Duodenal mucosa (tissue), 2 donors: ENCODE measurements around the gene BDH1.
"Not testable (repeated sequence)": the region's sequence is repeated elsewhere in the genome, so short reads cannot be mapped to it uniquely, and the experiment has no call there.

Experiments
- H3K27ac ChIP-seq: one replicate; pipeline ENCODE4 v1.7.0; 2013; ENCODE audit warnings: low read depth, low read length
- H3K27me3 ChIP-seq, 2 donors: one replicate each; pipeline ENCODE4 v1.7.0; 2013; ENCODE audit warnings: low read length in 2 of 2, control low read depth in 1 of 2; ENCODE audit not compliant: insufficient read depth in 2 of 2, control insufficient read depth in 1 of 2
- H3K36me3 ChIP-seq, 2 donors: one replicate each; pipeline ENCODE4 v1.7.0; 2013; ENCODE audit warnings: low read length in 2 of 2, control low read depth in 1 of 2; ENCODE audit not compliant: insufficient read depth in 2 of 2, control insufficient read depth in 1 of 2
- H3K4me1 ChIP-seq, 2 donors: one replicate each; pipeline ENCODE4 v1.7.0; 2013; ENCODE audit warnings: low read length in 2 of 2, control low read depth in 1 of 2; ENCODE audit not compliant: insufficient read depth in 2 of 2, control insufficient read depth in 1 of 2
- H3K4me3 ChIP-seq, 2 donors: one replicate each; pipeline ENCODE4 v1.7.0; 2013; ENCODE audit warnings: low read length in 2 of 2, low read depth in 1 of 2
- H3K9ac ChIP-seq, 2 donors: one replicate each; pipeline ENCODE4 v1.7.0; 2013; ENCODE audit warnings: low read length in 2 of 2, low read depth in 1 of 2
- H3K9me3 ChIP-seq, 2 donors: one replicate each; pipeline ENCODE4 v1.7.0; 2013; ENCODE audit warnings: low read length in 2 of 2, control low read depth in 1 of 2; ENCODE audit not compliant: control insufficient read depth in 1 of 2

The BDH1 gene

GRCh38 chr3:197555281-197556261, at the start of gene BDH1:
Gene BDH1 (minus strand): TSS chr3:197555968. CDS start chr3:197546443, 9,525 bp downstream.
- no peaks in the 10 kb centered on the region for H3K9me3 ChIP-seq
- H3K27me3 ChIP-seq = no peaks in the 10 kb centered on the region
- peaks cover 17 to 27% of the 10 kb centered on the region in 2 donors for H3K4me1 ChIP-seq
- H3K36me3 ChIP-seq = no peaks in the 10 kb centered on the region
- peak within 1 kb of the TSS; percentile 91 for H3K27ac ChIP-seq
- H3K4me3 ChIP-seq = peak within 1 kb of the TSS; percentile 85 to 86
- peak within 1 kb of the TSS; percentile 79 to 92 for H3K9ac ChIP-seq

GRCh38 chr3:197603317-197603933, 47.7 kb upstream of the BDH1 start:
- no peak overlapping the region for H3K4me3 ChIP-seq
- H3K9me3 ChIP-seq = no peaks in the 10 kb centered on the region
- no peaks in the 10 kb centered on the region for H3K27me3 ChIP-seq
- peaks cover 10 to 31% of the 10 kb centered on the region in 2 donors for H3K36me3 ChIP-seq
- H3K9ac ChIP-seq = no peak overlapping the region
- H3K27ac ChIP-seq = no peak overlapping the region
- peaks cover 9% of the 10 kb centered on the region in 2 donors for H3K4me1 ChIP-seq

DNA sequence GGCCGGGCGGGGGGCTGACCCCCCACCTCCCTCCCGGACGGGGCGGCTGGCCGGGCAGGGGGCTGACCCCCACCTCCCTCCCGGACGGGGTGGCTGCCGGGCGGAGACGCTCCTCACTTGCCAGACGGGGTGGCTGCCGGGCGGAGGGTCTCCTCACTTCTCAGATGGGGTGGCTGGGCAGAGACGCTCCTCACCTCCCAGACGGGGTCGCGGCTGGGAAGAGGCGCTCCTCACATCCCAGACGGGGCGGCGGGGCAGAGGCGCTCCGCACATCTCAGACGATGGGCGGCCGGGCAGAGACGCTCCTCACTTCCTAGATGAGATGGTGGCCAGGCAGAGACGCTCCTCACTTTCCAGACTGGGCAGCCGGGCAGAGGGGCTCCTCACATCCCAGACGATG, 46.6 kb upstream of the BDH1 start:
- H3K36me3 ChIP-seq = peaks cover 0 to 20% of the 10 kb centered on the region in 2 donors
- H3K27me3 ChIP-seq, H3K9ac ChIP-seq, H3K27ac ChIP-seq, H3K9me3 ChIP-seq, H3K4me3 ChIP-seq: not testable (repeated sequence)
- H3K4me1 ChIP-seq = peaks cover 10 to 20% of the 10 kb centered on the region in 2 donors

GRCh38 chr3:197601566-197601840, 45.7 kb upstream of the BDH1 start:
- Histone ChIP-seq H3K4me1 (peaks cover 18 to 23% of the 10 kb centered on the region in 2 donors), H3K36me3 (peaks cover 0 to 12% of the 10 kb centered on the region in 2 donors)
- not testable (repeated sequence) for H3K4me3 ChIP-seq, H3K27ac ChIP-seq, H3K9me3 ChIP-seq, H3K9ac ChIP-seq, H3K27me3 ChIP-seq

DNA sequence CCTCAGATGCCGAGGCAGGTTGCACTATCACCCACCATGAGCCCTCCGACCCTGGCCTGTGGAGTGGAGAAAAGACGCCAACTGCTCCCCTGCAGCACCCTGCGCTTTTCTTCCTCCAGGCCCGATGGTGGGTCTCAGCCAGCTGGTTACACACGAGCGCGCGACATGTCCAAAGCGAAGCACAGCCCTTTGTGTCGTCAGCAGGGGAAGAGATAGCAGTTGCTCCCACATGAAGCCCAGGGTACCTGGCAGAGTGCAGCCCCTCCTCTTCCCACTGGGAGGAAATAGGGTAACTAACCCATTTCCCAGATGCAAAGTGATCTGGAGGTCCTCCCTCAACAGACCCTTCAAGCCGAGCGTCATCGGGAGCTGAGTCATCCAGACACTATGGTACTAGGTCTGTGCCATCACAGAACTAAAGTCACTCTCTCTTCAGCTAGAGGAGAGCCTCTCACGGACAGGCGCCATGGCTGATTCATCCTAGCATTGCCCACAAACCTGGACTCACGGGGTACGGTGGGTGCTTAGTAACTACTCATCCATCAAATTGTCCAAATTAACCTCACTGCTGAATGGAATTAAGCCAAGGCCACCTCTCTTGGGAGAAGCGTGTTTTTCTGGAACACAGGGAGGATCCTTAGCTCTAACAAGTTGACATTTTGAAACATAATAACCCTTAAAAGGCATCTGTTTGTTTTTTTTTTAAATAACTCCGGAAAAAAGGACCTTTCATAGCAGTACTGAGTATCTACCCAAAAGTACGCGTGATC, 45.2 kb upstream of the BDH1 start:
- H3K27ac ChIP-seq = no peak overlapping the region
- peaks cover 0 to 7% of the 10 kb centered on the region in 2 donors for H3K36me3 ChIP-seq
- H3K9me3 ChIP-seq = no peaks in the 10 kb centered on the region
- no peak overlapping the region for H3K4me3 ChIP-seq
- no peak overlapping the region for H3K9ac ChIP-seq
- H3K4me1 ChIP-seq = peaks cover 21 to 25% of the 10 kb centered on the region in 2 donors
- no peaks in the 10 kb centered on the region for H3K27me3 ChIP-seq

- Histone ChIP-seq H3K27ac (no peak overlapping the region), H3K36me3 (peaks cover 0 to 5% of the 10 kb centered on the region in 2 donors), H3K9me3 (no peaks in the 10 kb centered on the region), H3K4me1 (peaks cover 28 to 32% of the 10 kb centered on the region in 2 donors), H3K27me3 (no peaks in the 10 kb centered on the region), H3K4me3 (peak overlapping the region; percentile 16 to 32), H3K9ac (peak overlapping the region in 1 of 2 donors; percentile 51)
Measured at GRCh38 chr3:197599089-197599765, 43.5 kb upstream of the BDH1 start.

- H3K36me3 ChIP-seq = peaks cover 0 to 3% of the 10 kb centered on the region in 2 donors
- H3K27ac ChIP-seq = no peak overlapping the region
Measured at GRCh38 chr3:197598404-197598980, 42.7 kb upstream of the BDH1 start.

GRCh38 chr3:197597335-197597734, 41.6 kb upstream of the BDH1 start:
- peaks cover 28 to 32% of the 10 kb centered on the region in 2 donors for H3K4me1 ChIP-seq
- no peaks in the 10 kb centered on the region for H3K9me3 ChIP-seq
- no peak overlapping the region for H3K4me3 ChIP-seq
- H3K9ac ChIP-seq = no peak overlapping the region
- no peak overlapping the region for H3K27ac ChIP-seq
- peaks cover 0 to 3% of the 10 kb centered on the region in 2 donors for H3K36me3 ChIP-seq
- H3K27me3 ChIP-seq = no peaks in the 10 kb centered on the region

More at GRCh38 chr3:197598404-197598980, 42.7 kb upstream of the BDH1 start:
- H3K9me3 ChIP-seq = no peaks in the 10 kb centered on the region
- H3K4me1 ChIP-seq = peaks cover 28 to 32% of the 10 kb centered on the region in 2 donors
- peak overlapping the region in 1 of 2 donors; percentile 1 for H3K9ac ChIP-seq
- peak overlapping the region in 1 of 2 donors; percentile 16 for H3K4me3 ChIP-seq
- no peaks in the 10 kb centered on the region for H3K27me3 ChIP-seq

- no peaks in the 10 kb centered on the region for H3K9me3 ChIP-seq
- no peaks in the 10 kb centered on the region for H3K27me3 ChIP-seq
- H3K9ac ChIP-seq = no peak overlapping the region
- peaks cover 28 to 41% of the 10 kb centered on the region in 2 donors for H3K4me1 ChIP-seq
- peaks cover 0 to under 1% of the 10 kb centered on the region in 2 donors for H3K36me3 ChIP-seq
- H3K27ac ChIP-seq = no peak overlapping the region
- no peak overlapping the region for H3K4me3 ChIP-seq
Measured at GRCh38 chr3:197595470-197596185, 39.9 kb upstream of the BDH1 start.
